Activated T-helper 2 cell treated with anti-CD3 and anti-CD28 coated beads, Interferon-gamma antibody, Interleukin-2, Interleukin-4, amounts not matched to agents 10 μg/mL and 5 μg/mL and 100 μg/mL, durations not matched to agents 14 hours and 24 hours and 36 hours (primary cell): ENCODE results near the gene CATSPER3. TPM values are rescaled to one million over a fixed set of nuclear protein-coding genes. Genes with fewer than 3 reads are reported as not detected.

Experiments used
- DNase-seq: peaks from one replicate; pipeline ENCODE4 v3.0.0; 2021; ENCODE audit warnings: low spot score
- H3K27ac Mint-ChIP-seq: one replicate; pipeline ENCODE4 v1.8.0; 2021; ENCODE audit warnings: mixed read lengths
- H3K27me3 Mint-ChIP-seq: one replicate; pipeline ENCODE4 v1.8.0; 2021; ENCODE audit warnings: low read depth, mixed read lengths
- H3K36me3 Mint-ChIP-seq: one replicate; pipeline ENCODE4 v1.8.0; 2021; ENCODE audit warnings: low read depth, mixed read lengths
- H3K4me1 Mint-ChIP-seq: one replicate; pipeline ENCODE4 v1.8.0; 2021; ENCODE audit warnings: low read depth, mixed read lengths
- H3K4me3 Mint-ChIP-seq: one replicate; pipeline ENCODE4 v1.8.0; 2021; ENCODE audit warnings: low read depth, mild to moderate bottlenecking, moderate library complexity, mixed read lengths
- H3K9me3 Mint-ChIP-seq: one replicate; pipeline ENCODE4 v1.8.0; 2021; ENCODE audit warnings: mixed read lengths
- intact Hi-C: fragments of 100-400 bp; cut with micrococcal nuclease; formaldehyde crosslinking; loops from one replicate; pipeline ENCODE4 v1.15.1; 2023
- total RNA-seq: library from RNA; stranded (reverse); gene quantifications from 2 replicates; pipeline ENCODE4 v1.2.3, GENCODE V29; 2022

CATSPER3 gene
- total RNA-seq, 1 donor from 2014 or later: 0.34 TPM

DNA sequence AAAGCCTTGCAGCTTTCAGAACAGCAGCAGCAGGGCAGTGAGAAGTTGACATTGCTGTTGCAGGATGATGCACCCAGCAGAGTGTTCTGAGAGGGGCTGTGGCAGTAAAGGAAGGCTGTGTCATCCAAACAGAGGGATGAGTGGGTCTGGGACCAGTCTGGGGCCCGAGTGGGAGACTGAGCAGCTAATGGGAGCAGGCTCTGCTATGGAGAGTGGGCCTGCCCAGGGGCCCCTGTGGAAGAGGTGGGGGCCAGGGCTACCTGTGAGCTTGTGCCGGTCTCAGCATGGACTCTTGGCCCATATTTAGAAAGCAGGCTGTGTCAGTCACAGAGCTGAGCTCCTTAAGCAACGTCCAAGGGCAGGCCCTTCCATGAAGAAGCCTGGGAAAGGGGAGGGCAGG is 92.3 kb downstream of the CATSPER3 start:
- no peak overlapping the region for H3K4me3 Mint-ChIP-seq
- no peak for DNase-seq
- no peak overlapping the region for H3K27ac Mint-ChIP-seq
- H3K27me3 Mint-ChIP-seq: peaks cover 17% of the 10 kb centered on the region
- H3K4me1 Mint-ChIP-seq: no peaks in the 10 kb centered on the region
- H3K9me3 Mint-ChIP-seq: no peaks in the 10 kb centered on the region
- intact Hi-C loops: no loop called here
- H3K36me3 Mint-ChIP-seq: no peaks in the 10 kb centered on the region

GRCh38 chr5:135061001-135061400 is 93.3 kb downstream of the CATSPER3 start:
- Mint-ChIP-seq H3K36me3 (no peaks in the 10 kb centered on the region), H3K4me3 (no peak overlapping the region), H3K27ac (no peak overlapping the region), H3K4me1 (no peaks in the 10 kb centered on the region), H3K27me3 (peaks cover 11% of the 10 kb centered on the region), H3K9me3 (no peaks in the 10 kb centered on the region)
- intact Hi-C loops: no loop called here
- no peak for DNase-seq

Other genes with a start within 250 kb of the CATSPER3 start
- 28.1 and 29.1 TPM in 2 replicates for gene CAMLG, start 229.4 kb upstream of the CATSPER3 start, total RNA-seq
- 75.2 and 83.9 TPM in 2 replicates for gene DDX46, start 209.1 kb upstream of the CATSPER3 start, total RNA-seq
- gene C5orf24, start 121.9 kb upstream of the CATSPER3 start, total RNA-seq: 36.0 and 40.5 TPM in 2 replicates
- 53.9 and 56.9 TPM in 2 replicates for gene TXNDC15, start 93.5 kb upstream of the CATSPER3 start, total RNA-seq
- gene PCBD2, start 62.8 kb upstream of the CATSPER3 start, total RNA-seq: 13.3 and 14.1 TPM in 2 replicates
- gene PITX1, start 66.3 kb downstream of the CATSPER3 start, total RNA-seq: 0.39 and 0.46 TPM in 2 replicates